Stimulated activated CD4-positive, alpha-beta T cell treated with anti-CD3 and anti-CD28 coated beads, Interleukin-2, amount 100 ng/mL, for 48 hours (primary cell): ENCODE results near the gene PTPRH.
"Not testable (repeated sequence)": the region's sequence is repeated elsewhere in the genome, so short reads cannot be mapped to it uniquely, and the experiment has no call there.

Experiments used
- DNase-seq, 2 donors: peaks; one replicate each; pipeline ENCODE4 v3.0.0-alpha.2; 2020

Gene PTPRH

GRCh38 chr19:55156202-55157063 is 52.9 kb downstream of the PTPRH start:
- peak in 1 of 2 donors; percentile 53 for DNase-seq

GRCh38 chr19:55155784-55156183 is 53.5 kb downstream of the PTPRH start:
- not testable (repeated sequence) for DNase-seq

- no peak for DNase-seq
Measured at GRCh38 chr19:55153652-55154264, 55.5 kb downstream of the PTPRH start.

- DNase-seq, result no peak
Measured at GRCh38 chr19:55152017-55152416, 57.3 kb downstream of the PTPRH start.

- DNase-seq, result no peak
Measured at GRCh38 chr19:55149078-55150003, 60.0 kb downstream of the PTPRH start, which contains the start of gene TNNT1. Gene TNNT1, minus strand, starts transcription at chr19:55149206. Its CDS starts 2,049 bp downstream, at chr19:55147157.

- no peak for DNase-seq
Measured at GRCh38 chr19:55147545-55148251, 61.6 kb downstream of the PTPRH start.

GRCh38 chr19:55146705-55147273 is 62.5 kb downstream of the PTPRH start:
- no peak for DNase-seq

- no peak for DNase-seq
Measured at GRCh38 chr19:55146078-55146704, 63.1 kb downstream of the PTPRH start.

GRCh38 chr19:55145232-55145631 is 64.1 kb downstream of the PTPRH start:
- no peak for DNase-seq

GRCh38 chr19:55141696-55142095 is 67.6 kb downstream of the PTPRH start:
- no peak for DNase-seq

GRCh38 chr19:55137915-55138314 is 71.4 kb downstream of the PTPRH start:
- DNase-seq, result no peak

GRCh38 chr19:55136399-55137102 is 72.8 kb downstream of the PTPRH start:
- DNase-seq, result no peak

GRCh38 chr19:55134736-55135135 is 74.6 kb downstream of the PTPRH start:
- no peak for DNase-seq

- no peak for DNase-seq
Measured at GRCh38 chr19:55133639-55134444, 75.5 kb downstream of the PTPRH start.

GRCh38 chr19:55132453-55133129 is 76.7 kb downstream of the PTPRH start:
- no peak for DNase-seq

- no peak for DNase-seq
Measured at GRCh38 chr19:55131421-55131820, 77.9 kb downstream of the PTPRH start.
